ENCODE measurements around the gene PPP2R2C. TPM values are rescaled to one million over a fixed set of nuclear protein-coding genes. Genes with fewer than 3 reads are reported as not detected.

Gene PPP2R2C
- total and polyA plus RNA-seq, 10 donors = 0.07 to 1.3 (median 0.23) TPM; not detected in 1

DNA sequence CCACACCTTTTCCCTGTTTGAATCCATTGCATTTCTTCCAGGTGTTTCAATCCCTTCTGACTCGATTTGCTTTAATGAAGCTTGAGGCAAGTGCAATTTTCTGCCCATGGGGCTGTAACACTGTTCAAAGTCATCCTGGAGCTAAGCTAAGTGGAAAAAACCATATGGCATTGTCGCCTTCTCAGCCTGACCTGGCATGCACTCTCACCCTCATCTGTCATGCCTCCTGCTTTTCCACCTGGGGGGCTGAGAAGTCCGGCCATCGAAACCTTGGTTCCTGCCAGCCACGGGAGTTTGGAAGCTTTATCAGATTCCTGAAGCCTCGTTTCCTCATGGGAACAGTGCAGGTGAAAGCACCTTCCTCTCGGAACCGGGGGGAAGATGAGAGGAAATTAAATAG lies 164.5 kb downstream of the PPP2R2C start:
- no peak for DNase-seq
- peaks cover 0 to 4% (median 0%) of the 10 kb centered on the region in 8 donors for H3K9me3 ChIP-seq
- peaks cover 0 to 27% (median 4%) of the 10 kb centered on the region in 6 donors for H3K36me3 ChIP-seq
- H3K4me1 ChIP-seq = peaks cover 0 to 15% (median 7%) of the 10 kb centered on the region in 6 donors
- intact Hi-C loops (cut with DNase I; ENCODE audit: low total_unique reads) = no loop called here
- H3K27me3 ChIP-seq (replicated peaks in 1 of 7) = peaks cover 0 to 49% (median 9%) of the 10 kb centered on the region in 7 donors
- TF ChIP-seq POLR2A (IDR thresholded peaks at IDR 0.05) = no peak
- no peak for TF ChIP-seq POLR2AphosphoS5 (IDR thresholded peaks at IDR 0.05)
- TF ChIP-seq CTCF (IDR thresholded peaks at IDR 0.05 in 8 of 11, conservative IDR thresholded peaks at IDR 0.05 in 3 of 11) = no peak
- WGBS, 5 donors = 79 to 87% (median 85%) methylated on average over 8 of the region's 8 CpGs
- no peak overlapping the region for H3K27ac ChIP-seq
- no peak overlapping the region for H3K4me3 ChIP-seq

- peaks cover 0 to 4% (median 0%) of the 10 kb centered on the region in 8 donors for H3K9me3 ChIP-seq
- H3K4me3 ChIP-seq = no peak overlapping the region
- H3K27me3 ChIP-seq (replicated peaks in 1 of 7) = peaks cover 0 to 49% (median 9%) of the 10 kb centered on the region in 7 donors
- no peak overlapping the region for H3K27ac ChIP-seq
- peaks cover 0 to 15% (median 7%) of the 10 kb centered on the region in 6 donors for H3K4me1 ChIP-seq
- TF ChIP-seq POLR2A (IDR thresholded peaks at IDR 0.05) (no peak), CTCF (IDR thresholded peaks at IDR 0.05 in 8 of 11, conservative IDR thresholded peaks at IDR 0.05 in 3 of 11) (no peak), POLR2AphosphoS5 (IDR thresholded peaks at IDR 0.05) (no peak)
- intact Hi-C loops (cut with DNase I; ENCODE audit: low total_unique reads) = no loop called here
- DNase-seq = no peak
- WGBS, 5 donors = 49 to 68% (median 65%) methylated on average over 10 to 12 of the region's 12 CpGs
- H3K36me3 ChIP-seq = peaks cover 0 to 33% (median 8%) of the 10 kb centered on the region in 6 donors
These were observed 165.2 kb downstream of the PPP2R2C start for GRCh38 chr4:6307230-6307629.

GRCh38 chr4:6306299-6306698 lies 166.1 kb downstream of the PPP2R2C start:
- Histone ChIP-seq H3K36me3 (peaks cover 0 to 43% (median 17%) of the 10 kb centered on the region in 6 donors), H3K27ac (no peak overlapping the region), H3K4me1 (peaks cover 0 to 15% (median 7%) of the 10 kb centered on the region in 6 donors), H3K27me3 (replicated peaks in 1 of 7) (peaks cover 0 to 47% (median 9%) of the 10 kb centered on the region in 7 donors), H3K9me3 (peaks cover 0 to 4% (median 0%) of the 10 kb centered on the region in 8 donors), H3K4me3 (no peak overlapping the region)
- 81 to 89% (median 84%) methylated on average over 5 of the region's 5 CpGs for WGBS, 5 donors
- DNase-seq = no peak
- intact Hi-C loops (cut with DNase I; ENCODE audit: low total_unique reads) = no loop called here
- no peak for TF ChIP-seq CTCF (IDR thresholded peaks at IDR 0.05 in 8 of 11, conservative IDR thresholded peaks at IDR 0.05 in 3 of 11)
- no peak for TF ChIP-seq POLR2A (IDR thresholded peaks at IDR 0.05)
- TF ChIP-seq POLR2AphosphoS5 (IDR thresholded peaks at IDR 0.05) = no peak

DNA sequence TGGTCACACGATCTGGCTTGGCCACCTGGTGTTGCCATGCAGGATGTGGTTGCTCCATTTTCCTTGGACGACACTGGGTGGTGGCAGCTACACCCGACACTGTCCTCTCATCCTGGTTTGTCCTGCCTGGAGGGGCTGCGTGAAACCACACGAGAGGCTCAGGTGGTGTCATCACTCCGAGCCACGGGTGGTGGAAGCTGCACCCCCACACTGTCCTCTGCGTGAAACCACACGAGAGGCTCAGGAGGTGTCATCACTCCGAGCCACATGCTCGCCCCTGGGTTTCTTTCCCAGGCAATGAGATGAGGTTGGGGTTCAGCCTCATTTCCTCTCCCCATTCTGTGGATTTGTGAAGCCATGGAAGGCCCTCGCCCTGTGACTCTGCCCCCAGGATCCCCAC lies 168.5 kb downstream of the PPP2R2C start:
- Histone ChIP-seq H3K36me3 (peaks cover 0 to 62% (median 27%) of the 10 kb centered on the region in 6 donors), H3K27ac (no peak overlapping the region), H3K4me3 (no peak overlapping the region), H3K9me3 (peaks cover 0 to 4% (median 0%) of the 10 kb centered on the region in 8 donors), H3K4me1 (peaks cover 0 to 3% (median 2%) of the 10 kb centered on the region in 6 donors), H3K27me3 (replicated peaks in 1 of 7) (peaks cover 0 to 23% (median 3%) of the 10 kb centered on the region in 7 donors)
- TF ChIP-seq POLR2AphosphoS5 (IDR thresholded peaks at IDR 0.05) (no peak), CTCF (IDR thresholded peaks at IDR 0.05 in 8 of 11, conservative IDR thresholded peaks at IDR 0.05 in 3 of 11) (no peak), POLR2A (IDR thresholded peaks at IDR 0.05) (no peak)
- intact Hi-C loops (cut with DNase I; ENCODE audit: low total_unique reads) = no loop called here
- no peak for DNase-seq
- WGBS, 5 donors = 73 to 95% (median 83%) methylated on average over 10 to 12 of the region's 12 CpGs
